Endothelial cell of umbilical vein (primary cell): ENCODE data around the gene KCNC1. TPM values are rescaled to one million over a fixed set of nuclear protein-coding genes. Genes with fewer than 3 reads are reported as not detected.

ENCODE experiments used
- BruUV-seq: library from RNA; stranded (reverse); fragments of 400-500 nt; replicated peaks from 2 replicates; lab custom pipeline; 2021; lab: Mats Ljungman, UMichigan
- CTCF ChIA-PET: fragments of 300-600, 350-600 bp; sonication (Branson Sonifier 250); formaldehyde crosslinking; loops from one replicate; lab custom pipeline; 2021; ENCODE audit warnings: antibody characterized with exemption, inconsistent platforms; lab: Charles Lee
- POLR2A ChIA-PET: fragments of 300-600, 350-600 bp; sonication (Branson Sonifier 250); formaldehyde crosslinking; loops from one replicate; lab custom pipeline; 2021; ENCODE audit warnings: antibody characterized with exemption, inconsistent platforms; lab: Charles Lee
- DNase-seq: peaks from one replicate; pipeline ENCODE4 v3.0.0-alpha.2; 2011; ENCODE audit warnings: low read depth, low spot score
- FAIRE-seq: peaks from 2 replicates; lab custom pipeline; 2011; peaks lifted over from hg19 to GRCh38; lab: Jason Lieb, UNC
- H2AFZ ChIP-seq: 2 replicates; pipeline ENCODE4 v1.6.0; 2012; ENCODE audit warnings: low read depth, low read length, control low read depth, inconsistent platforms
- H3K27ac ChIP-seq: 2 replicates; pipeline ENCODE4 v1.5.1; 2011; ENCODE audit warnings: low read depth, mild to moderate bottlenecking, control low read depth, low read length, moderate library complexity; ENCODE audit not compliant: insufficient read depth
- H3K27me3 ChIP-seq, 2 experiments: 2 replicates each; pipeline versions ENCODE4 v1.6.0 to v1.6.1; 2011; ENCODE audit warnings: low read length in 2 of 2, mixed read lengths in 1 of 2; ENCODE audit not compliant: control insufficient read depth in 2 of 2, insufficient read depth in 2 of 2
- H3K36me3 ChIP-seq, 2 experiments: 2 replicates in 1 of 2; 3 replicates in 1 of 2; pipeline ENCODE4 v1.5.1; 2011; ENCODE audit warnings: low read length in 2 of 2, mild to moderate bottlenecking in 1 of 2, moderate library complexity in 1 of 2; ENCODE audit not compliant: control insufficient read depth in 2 of 2, insufficient read depth in 2 of 2; ENCODE audit errors: extremely low read depth in 1 of 2
- H3K4me1 ChIP-seq: 3 replicates; pipeline ENCODE4 v1.5.1; 2011; ENCODE audit warnings: mild to moderate bottlenecking, low read length; ENCODE audit not compliant: control insufficient read depth, insufficient read depth; ENCODE audit errors: extremely low read depth
- H3K4me2 ChIP-seq: 2 replicates; pipeline ENCODE4 v1.6.1; 2011; ENCODE audit warnings: low read length, control low read depth, mixed read lengths; ENCODE audit not compliant: insufficient read depth
- H3K4me3 ChIP-seq, 3 experiments: fragments of 200-600 bp in 1 of 3; sonication (generic), shearing (Covaris generic) in 1 of 3; replicated peaks in 1 of 3; 2 replicates each; pipeline ENCODE4 v1.5.1; 2011 to 2016; ENCODE audit warnings: control low read depth in 3 of 3, low read length in 3 of 3, mild to moderate bottlenecking in 2 of 3, inconsistent platforms in 1 of 3, low read depth in 1 of 3, moderate library complexity in 1 of 3; ENCODE audit not compliant: insufficient read depth in 1 of 3
- H3K79me2 ChIP-seq: 2 replicates; pipeline ENCODE4 v1.6.0; 2012; ENCODE audit warnings: low read length, inconsistent platforms; ENCODE audit not compliant: control insufficient read depth, insufficient read depth
- H3K9ac ChIP-seq: replicated peaks from 2 replicates; pipeline ENCODE3; 2011; ENCODE audit warnings: low read length, control low read depth; ENCODE audit not compliant: insufficient read depth; ENCODE audit errors: extremely low read depth
- H3K9me1 ChIP-seq: replicated peaks from 3 replicates; pipeline ENCODE4 v1.6.0; 2011; ENCODE audit warnings: mild to moderate bottlenecking, low read length; ENCODE audit not compliant: control insufficient read depth, insufficient read depth; ENCODE audit errors: extremely low read depth
- H3K9me3 ChIP-seq: replicated peaks from 2 replicates; pipeline ENCODE4 v1.5.1; 2012; ENCODE audit warnings: low read length, inconsistent platforms; ENCODE audit not compliant: control insufficient read depth, insufficient read depth
- H4K20me1 ChIP-seq: replicated peaks from 2 replicates; pipeline ENCODE3; 2011; ENCODE audit warnings: mild to moderate bottlenecking, low read length; ENCODE audit not compliant: control insufficient read depth, insufficient read depth; ENCODE audit errors: extremely low read depth
- GATA2 ChIP-seq: IDR thresholded peaks from 2 replicates; pipeline ENCODE4 v1.7.0; 2011; ENCODE audit warnings: low read depth, mild to moderate bottlenecking, moderate library complexity, mixed read lengths, low read length; ENCODE audit not compliant: insufficient read length, insufficient read depth
- MYC ChIP-seq: IDR thresholded peaks from one replicate; pipeline ENCODE4 v1.6.1; 2011; ENCODE audit warnings: mild to moderate bottlenecking, low read depth, low read length
- POLR2AphosphoS5 ChIP-seq: IDR thresholded peaks from 2 replicates; pipeline ENCODE4 v1.6.1; 2012; ENCODE audit warnings: low read depth, mild to moderate bottlenecking, control low read depth, low read length, moderate library complexity; ENCODE audit not compliant: insufficient read depth
- dilution Hi-C: fragments of 300-500 bp; cut with MboI; formaldehyde crosslinking; loops from one replicate; pipeline ENCODE4 v1.15.0; 2019; ENCODE audit warnings: low sequenced_read_pairs; ENCODE audit not compliant: extremely low pct_ligation_motif_present
- intact Hi-C: fragments of 100-400 bp; cut with micrococcal nuclease; formaldehyde crosslinking; loops from one replicate; pipeline ENCODE4 v1.10.0; 2022
- polyA plus RNA-seq, 4 experiments: library from polyadenylated mRNA; depleted of rRNA in 3 of 4; stranded (reverse) in 3 of 4; unstranded in 1 of 4; fragments of >200 nt; gene quantifications; 2 replicates each; pipeline versions ENCODE4 v1.2.1 to v1.2.3, GENCODE V29; 2011 to 2012; ENCODE audit warnings: missing spikeins in 1 of 4
- total RNA-seq: library from RNA; stranded (reverse); gene quantifications from 2 replicates; pipeline ENCODE4 v1.2.3, GENCODE V29; 2021
- TF ChIP-seq, protein P1 (sequence below), 2 donors: IDR thresholded peaks; 1 replicate in 1 of 2; 2 replicates in 1 of 2; pipeline ENCODE4 v1.5.1; 2011; ENCODE audit warnings: low read length in 2 of 2, mild to moderate bottlenecking in 2 of 2, moderate library complexity in 2 of 2, control low read depth in 1 of 2, inconsistent platforms in 1 of 2, low read depth in 1 of 2; ENCODE audit not compliant: insufficient read depth in 1 of 2; ENCODE audit errors: extremely low read depth in 1 of 2
- TF ChIP-seq, protein P2 (sequence below): IDR thresholded peaks from 2 replicates; pipeline ENCODE4 v1.6.1; 2011; ENCODE audit not compliant: insufficient read depth, insufficient read length

KCNC1 gene
- total and polyA plus RNA-seq, 2 donors (not counting 3 experiments of a cell fraction or from before 2014, with no cell fraction given) = not detected

- CTCF ChIA-PET = interaction anchor here (1.3 kb wide), 1 partner anchor 12 kb away, joined by 4 read pairs; no protein-coding TSS in a partner anchor
These were observed 44.6 kb downstream of the KCNC1 start for GRCh38 chr11:17778956-17779860.

More at GRCh38 chr11:17778956-17779860, 44.6 kb downstream of the KCNC1 start:
- Histone ChIP-seq H3K9ac (no peak overlapping the region), H4K20me1 (no peaks in the 10 kb centered on the region), H3K79me2 (no peaks in the 10 kb centered on the region), H3K36me3 (no peaks in the 10 kb centered on the region), H3K27me3 (no peaks in the 10 kb centered on the region), H3K4me3 (no peak overlapping the region), H3K4me1 (no peaks in the 10 kb centered on the region), H3K4me2 (no peak overlapping the region), H3K27ac (no peak overlapping the region), H3K9me1 (no peaks in the 10 kb centered on the region), H3K9me3 (no peaks in the 10 kb centered on the region), H2AFZ (no peak overlapping the region)
- dilution Hi-C loops (no loop called here), intact Hi-C loops (no loop called here)
- no peak for FAIRE-seq
- POLR2A ChIA-PET = no interaction called here
- no peak for DNase-seq
- TF ChIP-seq POLR2AphosphoS5 (no peak), MYC (no peak), GATA2 (no peak)
- TF ChIP-seq, protein P1, sequence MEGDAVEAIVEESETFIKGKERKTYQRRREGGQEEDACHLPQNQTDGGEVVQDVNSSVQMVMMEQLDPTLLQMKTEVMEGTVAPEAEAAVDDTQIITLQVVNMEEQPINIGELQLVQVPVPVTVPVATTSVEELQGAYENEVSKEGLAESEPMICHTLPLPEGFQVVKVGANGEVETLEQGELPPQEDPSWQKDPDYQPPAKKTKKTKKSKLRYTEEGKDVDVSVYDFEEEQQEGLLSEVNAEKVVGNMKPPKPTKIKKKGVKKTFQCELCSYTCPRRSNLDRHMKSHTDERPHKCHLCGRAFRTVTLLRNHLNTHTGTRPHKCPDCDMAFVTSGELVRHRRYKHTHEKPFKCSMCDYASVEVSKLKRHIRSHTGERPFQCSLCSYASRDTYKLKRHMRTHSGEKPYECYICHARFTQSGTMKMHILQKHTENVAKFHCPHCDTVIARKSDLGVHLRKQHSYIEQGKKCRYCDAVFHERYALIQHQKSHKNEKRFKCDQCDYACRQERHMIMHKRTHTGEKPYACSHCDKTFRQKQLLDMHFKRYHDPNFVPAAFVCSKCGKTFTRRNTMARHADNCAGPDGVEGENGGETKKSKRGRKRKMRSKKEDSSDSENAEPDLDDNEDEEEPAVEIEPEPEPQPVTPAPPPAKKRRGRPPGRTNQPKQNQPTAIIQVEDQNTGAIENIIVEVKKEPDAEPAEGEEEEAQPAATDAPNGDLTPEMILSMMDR (IDR thresholded peaks at IDR 0.05; ENCODE audit: extremely low read depth in 1 of 2, insufficient read depth in 1 of 2, low read depth in 1 of 2, low read length in 2 of 2) = no peak
- TF ChIP-seq, protein P2, sequence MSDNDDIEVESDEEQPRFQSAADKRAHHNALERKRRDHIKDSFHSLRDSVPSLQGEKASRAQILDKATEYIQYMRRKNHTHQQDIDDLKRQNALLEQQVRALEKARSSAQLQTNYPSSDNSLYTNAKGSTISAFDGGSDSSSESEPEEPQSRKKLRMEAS = no peak
- BruUV-seq = no TSS peak
